Astrocyte of the cerebellum (primary cell): Measurements from ENCODE around the gene PRSS53.

Experiments
- DNase-seq: peaks from one replicate; pipeline ENCODE4 v3.0.0-alpha.2; 2011; ENCODE audit warnings: low read depth
- H3K4me3 ChIP-seq: 2 replicates; pipeline ENCODE4 v1.5.1; 2011; ENCODE audit warnings: mild to moderate bottlenecking, low read depth, low read length, moderate library complexity
- CTCF ChIP-seq: IDR thresholded peaks from 2 replicates; pipeline ENCODE4 v1.5.1; 2012; ENCODE audit warnings: low read length, low read depth, moderate library complexity, mild to moderate bottlenecking; ENCODE audit errors: missing control alignments
- in situ Hi-C: cut with HindIII; loops from 2 replicates; pipeline ENCODE4 v1.10.0; 2017; ENCODE audit warnings: low sequenced_read_pairs

The PRSS53 gene

GRCh38 chr16:31117384-31118222 is 28.9 kb upstream of the PRSS53 start, which contains the start of gene KAT8:
TSS of gene KAT8 (plus strand) at chr16:31117664. CDS start at chr16:31117682, 18 bp downstream.
- in situ Hi-C loops, result no loop called here
- no peak for TF ChIP-seq CTCF
- DNase-seq, result peak; percentile 97
- H3K4me3 ChIP-seq, result peak within 1 kb of the TSS; percentile 58

GRCh38 chr16:31114468-31114867 is 25.7 kb upstream of the PRSS53 start:
- in situ Hi-C loops, result no loop called here
- TF ChIP-seq CTCF, result no peak
- DNase-seq, result no peak
- H3K4me3 ChIP-seq, result no peak overlapping the region

GRCh38 chr16:31113121-31114120 is 24.7 kb upstream of the PRSS53 start:
- no peak for TF ChIP-seq CTCF

GRCh38 chr16:31112711-31113110 is 24.0 kb upstream of the PRSS53 start:
- no peak for DNase-seq
- no peak overlapping the region for H3K4me3 ChIP-seq
- TF ChIP-seq CTCF, result no peak
- in situ Hi-C loops, result no loop called here

More at GRCh38 chr16:31113121-31114120, 24.7 kb upstream of the PRSS53 start:
- no peak overlapping the region for H3K4me3 ChIP-seq
- in situ Hi-C loops, result no loop called here
- DNase-seq, result no peak

GRCh38 chr16:31111881-31112466 is 23.2 kb upstream of the PRSS53 start:
- in situ Hi-C loops, result no loop called here
- no peak for DNase-seq
- TF ChIP-seq CTCF, result no peak
- no peak overlapping the region for H3K4me3 ChIP-seq
